Ishikawa (cell line): ENCODE results near the gene FAM83G.

ENCODE experiments used
- CEBPB ChIP-seq: IDR thresholded peaks from 2 replicates; pipeline ENCODE4 v1.6.1; 2012
- CREB1 ChIP-seq: IDR thresholded peaks from 2 replicates; pipeline ENCODE4 v1.6.1; 2012; ENCODE audit warnings: low read depth
- EGR1 ChIP-seq: IDR thresholded peaks from 2 replicates; pipeline ENCODE4 v1.6.1; 2012
- EP300 ChIP-seq: IDR thresholded peaks from 2 replicates; pipeline ENCODE4 v1.6.1; 2012; ENCODE audit warnings: borderline replicate concordance
- FOXM1 ChIP-seq: IDR thresholded peaks from 2 replicates; pipeline ENCODE4 v1.6.1; 2012; ENCODE audit warnings: low read depth, borderline replicate concordance
- MAX ChIP-seq: IDR thresholded peaks from 2 replicates; pipeline ENCODE4 v1.6.1; 2012
- NFIC ChIP-seq: IDR thresholded peaks from 2 replicates; pipeline ENCODE4 v1.6.1; 2012
- RAD21 ChIP-seq: IDR thresholded peaks from 2 replicates; pipeline ENCODE4 v1.6.1; 2012; ENCODE audit warnings: low read depth
- REST ChIP-seq: IDR thresholded peaks from 2 replicates; pipeline ENCODE4 v1.6.1; 2012; ENCODE audit warnings: low read depth, mild to moderate bottlenecking
- TAF1 ChIP-seq: IDR thresholded peaks from 2 replicates; pipeline ENCODE4 v1.6.1; 2012; ENCODE audit warnings: low read depth, mild to moderate bottlenecking
- TCF12 ChIP-seq: IDR thresholded peaks from 2 replicates; pipeline ENCODE4 v1.6.1; 2012; ENCODE audit warnings: low read depth
- TEAD4 ChIP-seq: IDR thresholded peaks from 2 replicates; pipeline ENCODE4 v1.6.1; 2012
- USF1 ChIP-seq: IDR thresholded peaks from 2 replicates; pipeline ENCODE4 v1.6.1; 2012
- YY1 ChIP-seq: IDR thresholded peaks from 2 replicates; pipeline ENCODE4 v1.6.1; 2012; ENCODE audit warnings: low read depth
- ZBTB7A ChIP-seq: IDR thresholded peaks from 2 replicates; pipeline ENCODE4 v1.6.1; 2012; ENCODE audit warnings: low read depth

The FAM83G gene

DNA sequence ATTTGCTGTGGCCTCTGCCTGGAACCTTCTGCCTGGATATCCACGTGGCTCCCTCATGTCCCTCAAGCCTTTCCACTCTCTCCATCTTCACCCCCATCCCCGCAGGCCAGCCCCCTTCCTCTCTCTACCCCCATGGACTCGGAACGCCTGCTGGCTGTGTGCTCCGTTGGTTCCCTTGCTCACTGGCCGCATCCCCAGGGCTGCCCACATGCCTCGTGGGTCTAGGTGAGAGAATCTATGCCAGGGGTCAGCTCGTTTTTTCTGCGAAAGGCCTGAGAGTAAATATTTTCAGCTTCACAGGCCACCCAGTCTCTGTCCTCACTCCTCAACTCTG is 40.6 kb downstream of the FAM83G start:
- TF ChIP-seq TEAD4 (no peak), RAD21 (no peak), CREB1 (no peak), REST (no peak), ZBTB7A (no peak), TAF1 (no peak), YY1 (no peak), TCF12 (no peak), CEBPB (no peak), FOXM1 (no peak), EGR1 (no peak), MAX (no peak), EP300 (no peak), NFIC (no peak), USF1 (no peak)

DNA sequence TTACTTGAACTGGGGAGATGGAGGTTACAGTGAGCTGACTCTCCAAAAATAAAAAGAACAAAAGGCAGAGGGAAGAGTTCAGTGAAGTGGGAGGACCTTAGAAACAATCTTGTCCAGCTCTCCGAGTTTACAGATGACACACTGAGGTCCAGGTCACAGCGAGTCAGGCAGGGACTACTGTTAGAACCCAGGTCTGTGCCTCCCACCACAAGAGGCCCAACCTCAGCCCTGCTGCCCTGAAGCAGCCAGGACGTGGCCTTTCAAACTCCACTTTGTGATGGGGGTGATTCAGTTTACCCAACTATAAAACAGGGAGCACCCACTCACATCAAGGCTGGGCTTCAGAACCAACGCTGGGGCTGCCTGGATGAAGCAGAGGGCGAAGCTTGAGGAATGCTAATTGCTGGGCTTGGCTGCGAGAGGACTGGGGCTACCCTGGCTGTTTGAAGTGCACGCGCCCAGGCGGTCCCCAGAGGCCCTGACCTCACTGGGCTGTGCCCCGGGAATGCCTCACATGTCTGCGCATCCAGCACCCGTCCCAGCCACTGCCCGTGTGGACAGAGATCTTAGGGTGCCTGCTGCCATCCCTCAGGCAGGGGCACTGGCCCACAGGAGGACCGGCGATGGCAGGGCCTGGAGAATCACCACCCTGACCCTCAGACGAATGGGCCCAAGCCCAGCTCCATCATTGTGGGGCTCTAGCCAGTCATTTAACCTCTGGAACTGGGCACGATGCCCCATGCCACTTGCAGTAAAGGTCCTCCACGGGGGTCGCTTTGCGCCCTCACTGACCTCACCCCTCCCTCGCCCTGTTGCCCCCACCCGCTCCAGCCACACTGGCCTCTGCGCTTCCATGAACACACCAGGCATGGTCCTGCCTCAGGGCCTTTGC is 41.2 kb downstream of the FAM83G start:
- TF ChIP-seq FOXM1 (no peak), TCF12 (no peak), EGR1 (no peak), NFIC (no peak), CREB1 (no peak), RAD21 (no peak), CEBPB (no peak), YY1 (no peak), TAF1 (no peak), REST (no peak)

DNA sequence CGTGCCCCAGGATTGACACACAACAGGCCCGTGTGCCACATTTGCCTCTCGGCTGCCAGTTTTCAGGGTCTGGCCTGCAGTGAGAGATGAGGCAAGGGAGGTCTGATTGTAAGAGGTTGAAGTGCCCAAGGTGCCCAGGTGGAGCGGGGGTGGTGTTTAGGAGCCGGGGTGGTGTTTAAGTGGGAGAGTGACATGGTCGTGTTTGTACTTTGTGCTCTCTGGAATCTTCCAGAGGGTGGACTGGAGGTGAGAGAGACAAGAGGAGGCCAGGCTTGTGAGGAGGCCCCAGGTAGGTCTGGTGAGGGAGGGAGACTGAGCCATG is 42.1 kb downstream of the FAM83G start:
- TF ChIP-seq EGR1 (no peak), TAF1 (no peak), CEBPB (no peak), USF1 (no peak)

GRCh38 chr17:18961634-18962493 is 42.7 kb downstream of the FAM83G start:
- TF ChIP-seq CREB1 = no peak
- no peak for TF ChIP-seq TAF1
- no peak for TF ChIP-seq TEAD4

DNA sequence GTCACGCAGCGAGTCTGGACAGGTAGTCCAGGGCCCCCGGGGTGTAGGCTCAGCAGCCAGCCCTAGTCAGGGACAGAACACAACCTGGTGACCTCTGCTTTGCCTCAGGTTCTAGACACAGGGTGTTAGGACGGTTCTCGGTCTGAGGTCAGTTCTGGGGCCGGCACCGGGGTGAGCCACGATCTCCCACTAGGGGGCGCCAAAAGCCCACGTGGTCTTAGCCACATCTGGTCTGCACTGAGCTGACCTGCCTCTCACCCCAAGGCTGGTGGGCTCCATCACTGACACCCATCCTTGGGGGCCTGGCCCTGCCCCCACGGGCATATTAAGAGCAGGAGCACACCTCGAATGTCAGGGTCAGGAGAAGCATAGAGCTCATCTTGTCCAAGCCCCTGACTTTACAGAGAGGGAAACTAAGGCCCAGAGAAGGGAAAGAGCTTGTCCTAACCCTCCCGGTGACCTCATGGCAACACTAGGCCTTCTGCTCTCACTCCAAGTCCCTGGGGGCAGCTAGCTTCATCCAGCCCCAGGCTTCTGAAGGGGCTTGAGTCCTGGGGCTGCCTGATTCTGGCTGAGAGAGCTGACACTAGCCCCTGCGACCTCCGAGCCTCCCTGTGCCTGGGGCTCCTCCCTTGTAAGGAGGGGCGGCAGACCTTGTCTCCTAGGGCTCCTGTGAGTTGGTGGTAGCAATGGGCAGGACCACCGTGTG is 43.6 kb downstream of the FAM83G start:
- TF ChIP-seq NFIC = no peak
- TF ChIP-seq TEAD4 = no peak
- peak; percentile 99 for TF ChIP-seq RAD21
- TF ChIP-seq USF1 = peak; percentile 55; the same call in 1 of the 2 replicates
- peak; percentile 50; the same call in 1 of the 2 replicates for TF ChIP-seq MAX
